DMS53 (cell line): ENCODE results near the gene DLGAP1.
"Not testable (repeated sequence)": the region's sequence is repeated elsewhere in the genome, so short reads cannot be mapped to it uniquely, and the experiment has no call there.

Experiments used
- DNase-seq: peaks from one replicate; lab custom pipeline; 2025; lab: John Stamatoyannopoulos, UW

The DLGAP1 gene

GRCh38 chr18:4455113-4455811 is at the start of gene DLGAP1:
Gene DLGAP1 (minus strand): TSS chr18:4455307.
- DNase-seq: no peak

DNA sequence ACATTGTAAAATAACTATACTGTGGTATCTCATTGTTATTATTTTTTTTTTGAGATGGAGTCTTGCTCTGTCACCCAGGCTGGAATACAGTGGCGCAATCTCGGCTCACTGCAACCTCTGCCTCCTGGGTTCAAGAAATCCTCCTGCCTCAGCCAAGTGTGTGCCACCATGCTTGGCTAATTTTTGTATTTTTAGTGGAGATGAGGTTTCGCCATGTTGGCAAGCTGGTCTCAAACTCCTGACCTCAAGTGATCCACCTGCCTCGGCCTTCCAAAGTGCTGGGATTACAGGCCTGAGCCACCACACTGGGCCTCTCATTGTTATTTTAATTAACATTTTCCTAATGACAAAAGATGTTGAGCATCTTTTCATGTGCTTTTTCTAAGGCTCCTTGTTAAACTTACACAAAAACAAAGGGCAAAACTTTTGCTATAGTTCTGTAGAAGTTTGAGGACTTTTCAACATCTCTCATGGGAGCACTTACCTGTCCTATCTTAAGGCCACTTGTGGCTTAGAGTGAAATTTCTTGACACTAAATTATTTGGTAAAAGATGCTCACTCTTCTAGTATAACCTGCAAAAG is 39.7 kb upstream of the DLGAP1 start:
- not testable (repeated sequence) for DNase-seq

GRCh38 chr18:4468511-4468910 is 13.4 kb upstream of the DLGAP1 start:
- DNase-seq: no peak

DNA sequence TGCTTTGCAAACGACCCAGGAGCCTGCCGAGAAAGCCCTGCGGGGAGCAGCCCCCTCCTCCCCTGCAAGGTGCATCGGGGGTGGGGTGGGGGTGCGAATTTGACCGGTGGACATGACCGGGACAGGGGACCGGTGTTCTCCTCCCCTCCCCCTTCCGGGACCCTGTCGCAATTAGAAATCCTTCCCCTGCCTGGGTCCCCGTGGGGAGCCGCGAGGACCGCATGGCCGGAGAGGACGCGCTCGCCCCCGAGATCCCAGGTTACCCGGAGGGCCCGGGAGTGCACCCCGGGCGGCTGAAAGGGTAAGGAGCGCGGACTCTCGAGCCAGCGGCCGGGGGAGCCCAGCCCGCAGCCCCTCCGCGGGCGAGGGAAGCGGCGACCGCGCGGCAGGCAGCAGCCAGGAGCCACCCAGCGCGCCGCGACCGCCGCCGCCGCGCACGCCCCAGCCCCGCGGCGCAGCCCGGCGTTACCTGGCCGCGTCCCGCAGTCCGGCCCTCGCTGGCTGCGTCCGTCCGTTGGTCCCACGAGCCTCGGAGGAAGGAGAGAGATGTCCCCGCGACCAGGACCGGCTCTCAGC is 482 bp downstream of the DLGAP1 start:
- no peak for DNase-seq

- DNase-seq: no peak
Observed at GRCh38 chr18:4453874-4454536, 1.1 kb downstream of the DLGAP1 start.

GRCh38 chr18:4453567-4453873 is 1.6 kb downstream of the DLGAP1 start:
- DNase-seq: no peak

- peak; percentile 36 for DNase-seq
Observed at GRCh38 chr18:4450065-4450658, 4.9 kb downstream of the DLGAP1 start.

DNA sequence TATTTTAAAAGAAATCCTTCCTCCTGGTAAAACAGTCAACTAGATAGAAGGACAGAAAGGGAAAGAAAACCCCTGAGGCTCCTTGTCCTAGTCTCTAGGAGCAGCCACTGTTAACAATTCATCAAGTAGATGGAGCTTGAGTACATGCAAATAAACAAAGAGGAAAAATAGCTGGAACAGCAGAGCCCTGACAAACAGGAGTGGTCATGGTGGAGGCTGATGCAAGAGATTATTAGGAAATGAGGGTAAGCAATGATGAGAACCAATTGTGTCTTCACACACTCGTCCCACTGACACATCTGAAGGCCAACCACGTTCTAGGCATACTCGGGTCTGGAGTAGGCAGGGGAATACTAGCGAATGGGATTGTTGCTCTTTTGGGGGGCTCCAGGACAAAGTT is 9.2 kb downstream of the DLGAP1 start:
- no peak for DNase-seq

GRCh38 chr18:4444306-4444705 is 10.8 kb downstream of the DLGAP1 start:
- DNase-seq: peak; percentile 86

DNA sequence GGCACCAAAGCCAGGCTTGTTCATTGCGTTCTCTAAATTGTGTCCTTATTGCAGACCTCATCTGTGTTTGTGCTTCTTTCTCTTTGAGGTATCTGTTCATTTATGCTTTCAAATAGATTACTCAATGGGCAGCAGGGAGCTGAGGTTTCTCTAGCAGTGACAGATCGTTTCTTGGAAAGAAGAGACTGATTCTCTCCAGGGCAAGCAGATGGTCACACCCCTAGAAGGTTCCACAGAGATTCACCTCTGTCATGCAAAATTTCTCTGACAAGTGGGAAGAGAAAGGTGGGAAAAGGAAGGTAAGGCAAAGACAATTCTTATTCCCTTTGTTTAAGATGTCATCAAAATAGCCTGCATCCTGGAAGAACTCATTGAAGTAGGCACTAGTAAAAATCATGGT is 14.0 kb downstream of the DLGAP1 start:
- no peak for DNase-seq

- no peak for DNase-seq
Observed at GRCh38 chr18:4438938-4439337, 16.2 kb downstream of the DLGAP1 start.

- DNase-seq: no peak
Observed at GRCh38 chr18:4433717-4434116, 21.4 kb downstream of the DLGAP1 start.

DNA sequence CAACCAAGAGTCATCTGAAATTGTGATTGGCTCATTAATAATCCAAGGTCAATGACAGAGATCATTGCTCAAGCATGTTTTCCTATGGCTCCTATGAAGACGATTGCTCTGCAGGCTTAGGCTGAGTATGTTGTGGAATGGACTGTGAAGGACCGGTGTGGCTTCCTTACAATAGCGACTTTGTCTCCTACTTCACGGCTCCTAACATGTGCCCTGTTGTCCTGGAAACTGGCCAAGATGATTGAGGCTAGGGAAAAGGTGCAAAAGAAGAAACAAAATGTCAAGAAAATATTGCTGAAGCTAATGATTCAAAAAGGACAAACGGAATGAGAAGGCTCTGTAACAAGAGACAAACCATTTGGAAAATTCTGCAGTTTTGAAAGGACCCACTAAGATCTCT is 24.3 kb downstream of the DLGAP1 start:
- no peak for DNase-seq

GRCh38 chr18:4417714-4418113 is 37.4 kb downstream of the DLGAP1 start:
- no peak for DNase-seq

DNA sequence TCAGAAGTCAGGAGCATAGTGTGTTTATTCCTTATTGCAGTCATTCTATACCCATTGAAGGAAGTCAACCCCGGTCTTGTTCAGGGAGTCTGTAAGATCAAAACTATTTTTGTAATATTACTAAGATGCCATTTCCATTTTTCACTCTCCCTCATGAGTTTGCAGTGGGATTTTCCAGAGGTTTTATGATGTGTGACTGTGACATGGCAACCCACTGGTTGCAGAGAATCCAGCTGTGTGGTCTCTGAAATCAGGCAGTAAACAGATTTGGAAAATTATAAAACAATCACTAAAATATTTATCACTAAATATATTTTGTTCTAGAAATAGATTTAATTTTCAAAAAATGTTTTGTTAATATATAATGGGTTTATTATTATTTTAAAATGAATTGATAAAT is 38.1 kb downstream of the DLGAP1 start:
- DNase-seq: no peak

- DNase-seq: peak; percentile 53
Observed at GRCh38 chr18:4412286-4412685, 42.8 kb downstream of the DLGAP1 start.

- DNase-seq: no peak
Observed at GRCh38 chr18:4406856-4407255, 48.3 kb downstream of the DLGAP1 start.

DNA sequence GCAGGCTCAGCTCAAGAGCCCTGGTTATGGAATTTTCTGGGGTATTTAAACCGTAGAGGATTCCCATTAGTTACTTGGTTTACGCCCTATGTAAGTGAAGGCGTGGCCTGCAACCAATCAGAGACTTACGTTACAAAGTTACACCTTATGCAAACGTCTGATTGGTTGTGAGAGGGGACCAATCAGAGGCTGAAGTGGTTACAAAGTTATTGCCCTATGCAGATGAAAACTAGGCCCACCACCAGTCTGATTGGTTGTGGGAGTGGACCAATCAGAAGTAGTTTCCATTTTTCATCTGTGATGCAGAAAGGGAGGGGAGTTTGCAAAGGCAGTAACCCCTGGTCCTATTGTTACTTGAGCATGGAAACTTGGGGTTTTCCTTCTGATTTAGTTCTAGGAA is 49.1 kb downstream of the DLGAP1 start:
- no peak for DNase-seq

GRCh38 chr18:4403836-4404235 is 51.3 kb downstream of the DLGAP1 start:
- no peak for DNase-seq

DNA sequence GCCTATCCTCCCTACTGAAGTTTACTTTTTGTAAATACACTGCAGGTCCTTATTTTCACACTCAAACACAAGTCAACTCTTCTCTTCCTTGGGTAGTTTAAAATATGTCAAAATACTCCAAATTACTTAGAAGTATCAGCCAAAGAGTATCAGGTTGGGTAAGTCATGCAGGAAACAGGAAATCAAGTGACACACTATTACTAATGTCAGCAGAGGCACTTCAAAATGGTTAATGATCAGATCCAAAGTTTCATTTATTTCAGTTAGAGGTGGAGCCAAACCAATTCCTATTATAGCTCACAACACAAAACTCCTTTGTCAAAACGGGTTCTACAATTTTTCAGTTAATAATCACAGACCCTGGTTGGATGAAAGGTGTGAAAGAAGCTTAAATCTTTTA is 54.2 kb downstream of the DLGAP1 start:
- DNase-seq: no peak

- DNase-seq: no peak
Observed at GRCh38 chr18:4399929-4400328, 55.2 kb downstream of the DLGAP1 start.

- DNase-seq: no peak
Observed at GRCh38 chr18:4394700-4395099, 60.4 kb downstream of the DLGAP1 start.

GRCh38 chr18:4391859-4392258 is 63.2 kb downstream of the DLGAP1 start:
- no peak for DNase-seq
